IMR-90 (cell line): Measurements from ENCODE around the gene PRR14L. TPM values are rescaled to one million over a fixed set of nuclear protein-coding genes. Genes with fewer than 3 reads are reported as not detected.

ENCODE experiments used
- ATAC-seq: fragments of 200-7000 bp; cut with Tn5 transposase; 2 replicates; pipeline ENCODE4 v1.9.1; 2020; ENCODE audit warnings: low read depth, mild to moderate bottlenecking, moderate library complexity
- BruUV-seq: library from RNA; stranded (reverse); fragments of 400-500 nt; replicated peaks from 2 replicates; lab custom pipeline; 2021; lab: Mats Ljungman, UMichigan
- CTCF ChIA-PET: fragments of 300-600 bp; formaldehyde crosslinking; extraction: SDS; loops from one replicate; lab custom pipeline; 2021; ENCODE audit warnings: antibody characterized with exemption; lab: Yijun Ruan, JAX
- POLR2A ChIA-PET: fragments of 300-600 bp; sonication (Branson Sonifier 250); formaldehyde crosslinking; loops from one replicate; lab custom pipeline; 2022; ENCODE audit warnings: antibody characterized with exemption; ENCODE audit not compliant: unreplicated experiment; lab: Charles Lee
- DNase-seq: peaks from one replicate; pipeline ENCODE4 v3.0.0; 2013
- H2AFZ ChIP-seq: replicated peaks from 2 replicates; pipeline ENCODE3; 2013; ENCODE audit warnings: low read length, mild to moderate bottlenecking; ENCODE audit not compliant: poor library complexity
- H2AK5ac ChIP-seq: 2 replicates; pipeline ENCODE4 v1.6.1; 2013; ENCODE audit warnings: low read depth, low read length, inconsistent platforms
- H2AK9ac ChIP-seq: replicated peaks from 2 replicates; pipeline ENCODE3; 2013; ENCODE audit warnings: mild to moderate bottlenecking, low read depth, low read length, moderate library complexity; ENCODE audit not compliant: poor library complexity
- H2BK120ac ChIP-seq: 2 replicates; pipeline ENCODE4 v1.6.1; 2013; ENCODE audit warnings: low read depth, low read length, inconsistent platforms
- H2BK15ac ChIP-seq: 3 replicates; pipeline ENCODE4 v1.6.1; 2013; ENCODE audit warnings: low read depth, low read length, inconsistent platforms
- H2BK20ac ChIP-seq: 2 replicates; pipeline ENCODE4 v1.6.1; 2013; ENCODE audit warnings: low read depth, mild to moderate bottlenecking, inconsistent platforms, low read length, moderate library complexity
- H2BK5ac ChIP-seq: 2 replicates; pipeline ENCODE4 v1.6.1; 2013; ENCODE audit warnings: mild to moderate bottlenecking, low read depth, low read length, inconsistent platforms; ENCODE audit not compliant: poor library complexity, severe bottlenecking
- H3K14ac ChIP-seq: replicated peaks from 2 replicates; pipeline ENCODE4 v1.6.1; 2013; ENCODE audit warnings: low read depth, low read length, inconsistent platforms
- H3K18ac ChIP-seq: 2 replicates; pipeline ENCODE4 v1.6.1; 2013; ENCODE audit warnings: low read depth, low read length, control low read depth
- H3K23ac ChIP-seq: 2 replicates; pipeline ENCODE4 v1.6.1; 2013; ENCODE audit warnings: low read depth, low read length, inconsistent platforms
- H3K27ac ChIP-seq: 2 replicates; pipeline ENCODE4 v1.5.1; 2013; ENCODE audit warnings: mild to moderate bottlenecking, control low read depth, low read length; ENCODE audit not compliant: insufficient read depth
- H3K27me3 ChIP-seq: 2 replicates; pipeline ENCODE4 v1.6.1; 2013; ENCODE audit warnings: low read length; ENCODE audit not compliant: control insufficient read depth, insufficient read depth
- H3K36me3 ChIP-seq: 2 replicates; pipeline ENCODE4 v1.6.1; 2013; ENCODE audit warnings: low read length, mixed read lengths; ENCODE audit not compliant: control insufficient read depth, insufficient read depth
- H3K4ac ChIP-seq: 2 replicates; pipeline ENCODE4 v1.6.1; 2013; ENCODE audit warnings: low read depth, low read length, inconsistent platforms
- H3K4me1 ChIP-seq: 2 replicates; pipeline ENCODE4 v1.6.1; 2013; ENCODE audit warnings: low read length, mixed read lengths; ENCODE audit not compliant: control insufficient read depth, insufficient read depth
- H3K4me2 ChIP-seq: 2 replicates; pipeline ENCODE4 v1.6.1; 2013; ENCODE audit warnings: low read depth, mild to moderate bottlenecking, control low read depth, low read length, moderate library complexity
- H3K4me3 ChIP-seq: 2 replicates; pipeline ENCODE4 v1.5.1; 2013; ENCODE audit warnings: low read depth, mild to moderate bottlenecking, control low read depth, low read length, moderate library complexity; ENCODE audit not compliant: insufficient read depth
- H3K56ac ChIP-seq: 2 replicates; pipeline ENCODE4 v1.6.1; 2013; ENCODE audit warnings: low read length, inconsistent platforms; ENCODE audit not compliant: insufficient read depth; ENCODE audit errors: extremely low read depth
- H3K79me1 ChIP-seq, 2 experiments: 2 replicates each; pipeline ENCODE4 v1.6.1; 2013; ENCODE audit warnings: low read length in 2 of 2, inconsistent platforms in 1 of 2, low read depth in 1 of 2
- H3K9ac ChIP-seq: 2 replicates; pipeline ENCODE4 v1.6.1; 2013; ENCODE audit warnings: low read depth, low read length, control low read depth
- H3K9me1 ChIP-seq: 2 replicates; pipeline ENCODE4 v1.6.1; 2013; ENCODE audit warnings: low read length, inconsistent platforms; ENCODE audit not compliant: insufficient read depth
- H3K9me3 ChIP-seq: 2 replicates; pipeline ENCODE4 v1.6.1; 2013; ENCODE audit warnings: low read length; ENCODE audit not compliant: control insufficient read depth, insufficient read depth
- H4K20me1 ChIP-seq: 2 replicates; pipeline ENCODE4 v1.6.1; 2013; ENCODE audit warnings: low read length, inconsistent platforms; ENCODE audit not compliant: insufficient read depth
- H4K5ac ChIP-seq: 2 replicates; pipeline ENCODE4 v1.6.1; 2013; ENCODE audit warnings: mild to moderate bottlenecking, low read depth, low read length, control low read depth
- H4K8ac ChIP-seq, 2 experiments: 2 replicates each; pipeline ENCODE4 v1.6.1; 2013; ENCODE audit warnings: low read depth in 2 of 2, low read length in 2 of 2, control low read depth in 1 of 2, inconsistent platforms in 1 of 2
- H4K91ac ChIP-seq: 2 replicates; pipeline ENCODE4 v1.6.1; 2013; ENCODE audit warnings: low read depth, low read length, inconsistent platforms; ENCODE audit not compliant: insufficient read depth
- BHLHE40 ChIP-seq: fragments of 150-350 bp; IDR thresholded peaks from 2 replicates; pipeline ENCODE4 v1.6.1; 2016; ENCODE audit warnings: mild to moderate bottlenecking, low read depth, low read length
- CEBPB ChIP-seq: IDR thresholded peaks from 2 replicates; pipeline ENCODE4 v1.6.1; 2012; ENCODE audit warnings: low read depth, low read length, improper control_type of control experiment
- CTCF ChIP-seq: conservative IDR thresholded peaks from 2 replicates; pipeline ENCODE4 v1.5.1; 2012; ENCODE audit warnings: mild to moderate bottlenecking, low read depth, low read length, improper control_type of control experiment
- FOS ChIP-seq: fragments of 150-350 bp; IDR thresholded peaks from 2 replicates; pipeline ENCODE4 v1.6.1; 2016; ENCODE audit warnings: low read depth, low read length
- MAFK ChIP-seq: IDR thresholded peaks from 2 replicates; pipeline ENCODE4 v1.6.1; 2012; ENCODE audit warnings: low read depth, low read length, improper control_type of control experiment
- MXI1 ChIP-seq: IDR thresholded peaks from 2 replicates; pipeline ENCODE4 v1.6.1; 2012; ENCODE audit warnings: low read depth, mild to moderate bottlenecking, low read length, moderate library complexity, borderline replicate concordance
- POLR2A ChIP-seq: IDR thresholded peaks from 2 replicates; pipeline ENCODE4 v1.6.1; 2012; ENCODE audit warnings: mild to moderate bottlenecking, low read depth, low read length
- RCOR1 ChIP-seq: IDR thresholded peaks from 2 replicates; pipeline ENCODE4 v1.6.1; 2012; ENCODE audit warnings: mild to moderate bottlenecking, low read length, improper control_type of control experiment; ENCODE audit not compliant: insufficient replicate concordance
- RFX5 ChIP-seq: IDR thresholded peaks from 2 replicates; pipeline ENCODE4 v1.8.0; 2012; ENCODE audit warnings: low read depth, mild to moderate bottlenecking, low read length, moderate library complexity
- USF2 ChIP-seq: fragments of 150-350 bp; IDR thresholded peaks from 2 replicates; pipeline ENCODE4 v1.6.1; 2017; ENCODE audit warnings: mild to moderate bottlenecking, antibody characterized with exemption, low read length, low read depth
- WGBS, 2 experiments: methylation state at CpG; one replicate each; pipeline versions ENCODE4 v1.1.5 to v1.1.7; 2013; ENCODE audit warnings: missing lambda C conversion rate in 2 of 2; ENCODE audit not compliant: insufficient read length in 1 of 2; ENCODE audit errors: extremely low coverage in 2 of 2; 5-methylcytosine and 5-hydroxymethylcytosine counted together
- dilution Hi-C: fragments of 300-500 bp; cut with HindIII; formaldehyde crosslinking; loops from one replicate; pipeline ENCODE4 v1.14.3; 2018; ENCODE audit warnings: low sequenced_read_pairs; ENCODE audit not compliant: unreplicated experiment
- in situ Hi-C: fragments of 300-500 bp; cut with MboI; formaldehyde crosslinking; loops from 3 replicates; pipeline ENCODE4 v1.14.3; 2019; ENCODE audit warnings: low sequenced_read_pairs, inconsistent platforms, mixed read lengths
- intact Hi-C: fragments of 100-400 bp; cut with micrococcal nuclease; formaldehyde crosslinking; loops from 2 replicates; pipeline ENCODE4 v1.10.0; 2022
- polyA plus RNA-seq, 3 experiments: library from polyadenylated mRNA; depleted of rRNA; stranded (reverse); fragments of >200 nt; gene quantifications; 2 replicates each; pipeline ENCODE4 v1.2.3, GENCODE V29; 2012; ENCODE audit warnings: low replicate concordance in 1 of 3
- total RNA-seq: library from RNA; depleted of rRNA; stranded (reverse); fragments of >200 nt; gene quantifications from 2 replicates; pipeline ENCODE4 v1.2.3, GENCODE V29; 2012

Gene PRR14L
- total and polyA plus RNA-seq, 2 of the 4 experiments (the other 2 are of a cell fraction) = 9.0 to 19.7 TPM

GRCh38 chr22:31723723-31724122 lies 26.2 kb downstream of the PRR14L start:
- Histone ChIP-seq H3K9me3 (no peaks in the 10 kb centered on the region), H2AFZ (no peak overlapping the region), H4K8ac (no peak overlapping the region), H3K9me1 (0 out of 2 replicates have a peak, but pooled peaks cover 4% of the 10 kb centered on the region), H4K5ac (no peak overlapping the region), H2BK120ac (no peak overlapping the region), H2BK15ac (no peak overlapping the region), H3K14ac (no peak overlapping the region), H3K36me3 (peaks cover 27% of the 10 kb centered on the region), H2BK5ac (no peak overlapping the region), H3K4me3 (no peak overlapping the region), H3K4me1 (no peaks in the 10 kb centered on the region), H3K56ac (no peak overlapping the region), H2AK5ac (no peak overlapping the region), H4K20me1 (no peaks in the 10 kb centered on the region; the same call in 1 of the 2 replicates), H2BK20ac (no peak overlapping the region), H3K18ac (no peak overlapping the region), H3K4me2 (no peak overlapping the region), H3K79me1 (peaks cover 22 to 49% of the 10 kb centered on the region in 2 experiments), H3K23ac (no peak overlapping the region), H4K91ac (no peak overlapping the region), H3K9ac (no peak overlapping the region), H3K4ac (no peak overlapping the region), H2AK9ac (no peak overlapping the region), H3K27me3 (no peaks in the 10 kb centered on the region), H3K27ac (no peak overlapping the region)
- TF ChIP-seq RCOR1 (no peak), USF2 (no peak), MXI1 (no peak), CEBPB (no peak), POLR2A (no peak), CTCF (no peak), FOS (no peak), RFX5 (no peak), BHLHE40 (no peak), MAFK (no peak)
- in situ Hi-C loops = no loop called here
- DNase-seq = no peak
- dilution Hi-C loops = no loop called here
- no CpG with 5 or more reads among the region's 5 CpGs for WGBS, 2 experiments
- no peak for ATAC-seq
- intact Hi-C loops = loop anchor here (5.0 kb wide), 1 partner anchor 41 kb away; no protein-coding TSS in a partner anchor
- BruUV-seq = no TSS peak
- POLR2A ChIA-PET = no interaction called here
- CTCF ChIA-PET = no interaction called here
